Activated CD8-positive, alpha-beta T cell treated with anti-CD3 and anti-CD28 coated beads, Interleukin-2, amount 10 ng/mL, durations not matched to agents 7 days and 5 days (primary cell): ENCODE results near the gene DHRS11. TPM values are rescaled to one million over a fixed set of nuclear protein-coding genes. Genes with fewer than 3 reads are reported as not detected.

Experiments
- total RNA-seq, 2 experiments: library from RNA; stranded (reverse); gene quantifications; one replicate each; pipeline ENCODE4 v1.2.3, GENCODE V29; 2021

DHRS11 gene
- total RNA-seq, 2 experiments from 2014 or later = 4.7 to 5.0 TPM

Other genes with a start within 250 kb of the DHRS11 start
- not detected for gene TBC1D3H, start 203.4 kb upstream of the DHRS11 start, total RNA-seq
- 10 to 100 TPM; 32.2 to 33.7 TPM for gene ZNHIT3, start 105.2 kb upstream of the DHRS11 start, total RNA-seq
- 100 to 1,000 TPM; 136 to 142 TPM for gene MYO19, start 57.0 kb upstream of the DHRS11 start, total RNA-seq
- gene PIGW, start 56.9 kb upstream of the DHRS11 start, total RNA-seq = 10 to 100 TPM in 1 of 2 experiments, 1 to 10 TPM in 1; 8.0 to 11.7 TPM
- gene GGNBP2, start 47.0 kb upstream of the DHRS11 start, total RNA-seq = 100 to 1,000 TPM; 112 to 122 TPM
- 10 to 100 TPM; 10.7 to 13.1 TPM for gene MRM1, start 9.7 kb downstream of the DHRS11 start, total RNA-seq